ENCODE data around the gene MAP2K1. TPM values are rescaled to one million over a fixed set of nuclear protein-coding genes. Genes with fewer than 3 reads are reported as not detected.

MAP2K1 gene
- total RNA-seq, 4 donors from 2014 or later: 13.2 to 46.4 (median 33.5) TPM

- DNase-seq: no peak
- TF ChIP-seq POLR2A (IDR thresholded peaks at IDR 0.05) (no peak), CTCF (IDR thresholded peaks at IDR 0.05) (no peak)
- Histone ChIP-seq H3K9me3 (no peaks in the 10 kb centered on the region), H3K27me3 (no peaks in the 10 kb centered on the region), H3K36me3 (no peaks in the 10 kb centered on the region), H3K4me1 (no peaks in the 10 kb centered on the region), H3K4me3 (no peak overlapping the region), H3K27ac (no peak overlapping the region)
- intact Hi-C loops (cut with DNase I; ENCODE audit: low total_unique reads): no loop called here
Observed at GRCh38 chr15:66535056-66535455, 148.3 kb downstream of the MAP2K1 start.

Small RNAs within 50 kb of the gene (microRNA-seq; reads per million reads assigned to microRNA genes)
- gene MIR4512 (ENCODE audit: borderline microRNAs expressed, borderline replicate concordance): not detected

Small RNAs within 50 kb of the gene (small RNA-seq; reads per million reads assigned to genes)
- gene ATP5MFP6 (not detected), gene MIR4512 (not detected), gene RF00019 (not detected), gene RF01159 (not detected), gene SCARNA14 (3.8 reads per million, percentile 84 among the genes with 10 or more reads in this experiment), gene SNORD16 (not detected), gene SNORD18A (not detected), gene SNORD18B (not detected), gene SNORD18C (not detected)

Other genes with a start within 250 kb of the MAP2K1 start
- gene MEGF11, start 133.2 kb upstream of the MAP2K1 start, total RNA-seq: under 1 TPM in 1 of 4 donors, not detected in 3; 0.76 TPM
- gene DIS3L, start 93.3 kb upstream of the MAP2K1 start, total RNA-seq: 10 to 100 TPM; 15.1 to 68.7 (median 32.0) TPM
- gene TIPIN, start 30.2 kb upstream of the MAP2K1 start, total RNA-seq: 10 to 100 TPM in 2 of 4 donors, 1 to 10 TPM in 1, under 1 TPM in 1; 0.77 to 15.0 (median 8.7) TPM
- gene SNAPC5, start 110.8 kb downstream of the MAP2K1 start, total RNA-seq: 10 to 100 TPM; 17.1 to 45.6 (median 24.6) TPM
- 1,000 to 10,000 TPM; 2,301 to 6,298 (median 4,986) TPM for gene RPL4, start 117.9 kb downstream of the MAP2K1 start, total RNA-seq
- 10 to 100 TPM in 1 of 4 donors, 1 to 10 TPM in 3; 2.4 to 26.1 (median 7.0) TPM for gene ZWILCH, start 118.4 kb downstream of the MAP2K1 start, total RNA-seq
- not detected for gene LCTL, start 179.1 kb downstream of the MAP2K1 start, total RNA-seq